Measurements from ENCODE around the gene HTR3E.
"Not testable (repeated sequence)": the region's sequence is repeated elsewhere in the genome, so short reads cannot be mapped to it uniquely, and the experiment has no call there.

Gene HTR3E

GRCh38 chr3:184145751-184146270 lies 48.9 kb downstream of the HTR3E start:
- Histone ChIP-seq H3K36me3 (peaks cover 56% of the 10 kb centered on the region), H3K4me3 (ENCODE audit: low read depth in 1 of 2, low read length in 1 of 2) (no peak overlapping the region), H3K4me1 (ENCODE audit: control insufficient read depth in 1 of 2, insufficient read depth in 1 of 2, low read depth in 1 of 2, low read length in 1 of 2) (peaks cover 5 to 6% of the 10 kb centered on the region in 2 experiments), H3K27ac (no peak overlapping the region), H3K9me3 (no peaks in the 10 kb centered on the region), H3K27me3 (no peaks in the 10 kb centered on the region)
- TF ChIP-seq CTCF (IDR thresholded peaks at IDR 0.05): no peak

GRCh38 chr3:184148076-184148475 lies 51.2 kb downstream of the HTR3E start:
- no peaks in the 10 kb centered on the region for H3K9me3 ChIP-seq
- H3K36me3 ChIP-seq: peaks cover 35% of the 10 kb centered on the region
- TF ChIP-seq CTCF (IDR thresholded peaks at IDR 0.05): no peak
- H3K27me3 ChIP-seq: no peaks in the 10 kb centered on the region
- no peak overlapping the region for H3K4me3 ChIP-seq (ENCODE audit: low read depth in 1 of 2, low read length in 1 of 2)
- no peak overlapping the region for H3K27ac ChIP-seq
- H3K4me1 ChIP-seq (ENCODE audit: control insufficient read depth in 1 of 2, insufficient read depth in 1 of 2, low read depth in 1 of 2, low read length in 1 of 2): peaks cover 5 to 6% of the 10 kb centered on the region in 2 experiments

GRCh38 chr3:184149123-184149522 lies 52.3 kb downstream of the HTR3E start:
- no peak for TF ChIP-seq CTCF (IDR thresholded peaks at IDR 0.05)
- Histone ChIP-seq H3K36me3 (peaks cover 25% of the 10 kb centered on the region), H3K27me3 (no peaks in the 10 kb centered on the region), H3K4me3 (ENCODE audit: low read depth in 1 of 2, low read length in 1 of 2) (no peak overlapping the region), H3K4me1 (ENCODE audit: control insufficient read depth in 1 of 2, insufficient read depth in 1 of 2, low read depth in 1 of 2, low read length in 1 of 2) (peaks cover 5 to 6% of the 10 kb centered on the region in 2 experiments), H3K27ac (no peak overlapping the region), H3K9me3 (no peaks in the 10 kb centered on the region)

GRCh38 chr3:184149770-184150169 lies 52.9 kb downstream of the HTR3E start:
- H3K9me3 ChIP-seq; H3K4me1 ChIP-seq (ENCODE audit: control insufficient read depth in 1 of 2, insufficient read depth in 1 of 2, low read depth in 1 of 2, low read length in 1 of 2); H3K4me3 ChIP-seq (ENCODE audit: low read depth in 1 of 2, low read length in 1 of 2); H3K27ac ChIP-seq; H3K27me3 ChIP-seq: not testable (repeated sequence)
- H3K36me3 ChIP-seq: peaks cover 18% of the 10 kb centered on the region

GRCh38 chr3:184154885-184155643 lies 58.2 kb downstream of the HTR3E start, which contains the start of gene DVL3:
Gene DVL3, plus strand, starts transcription at chr3:184155377. Its CDS starts 259 bp downstream, at chr3:184155636.
- Histone ChIP-seq H3K36me3 (no peaks in the 10 kb centered on the region), H3K27me3 (no peaks in the 10 kb centered on the region), H3K9me3 (no peaks in the 10 kb centered on the region), H3K4me1 (ENCODE audit: control insufficient read depth in 1 of 2, insufficient read depth in 1 of 2, low read depth in 1 of 2, low read length in 1 of 2) (peaks cover 32% of the 10 kb centered on the region in 2 experiments), H3K4me3 (ENCODE audit: low read depth in 1 of 2, low read length in 1 of 2) (peak within 1 kb of the TSS; percentile 85 to 91), H3K27ac (peak within 1 kb of the TSS; percentile 78)
- no peak for TF ChIP-seq CTCF (IDR thresholded peaks at IDR 0.05)

Data from neutrophil (primary cell).